NCI-H2107 treated with DMSO at 0.1 percent for 48 hours (cell line): ENCODE results near the gene LRMDA.

Experiments
- DNase-seq: peaks from one replicate; lab custom pipeline; 2025; ENCODE audit not compliant: unreplicated experiment; lab: John Stamatoyannopoulos, UW

LRMDA gene

DNA sequence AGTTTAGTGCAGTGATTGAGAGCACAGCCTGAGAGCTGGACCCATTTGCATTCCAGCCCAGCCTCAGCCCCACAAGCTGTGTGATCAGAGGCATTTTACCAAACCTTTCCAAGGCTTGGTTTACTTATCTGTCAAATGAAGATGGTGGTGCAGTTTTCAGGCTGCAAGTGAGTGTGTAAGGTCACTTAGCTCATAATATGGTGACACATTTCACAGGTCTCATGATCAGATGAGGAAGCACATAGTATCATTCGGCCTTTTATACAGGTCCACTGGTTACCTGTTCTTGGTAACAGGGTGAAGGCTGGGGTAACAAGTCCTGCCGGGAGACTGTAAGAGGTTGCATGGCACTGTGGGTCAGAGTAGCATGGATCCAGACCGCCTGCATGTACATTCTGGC lies 371.7 kb downstream of the LRMDA start:
- DNase-seq, result no peak

DNA sequence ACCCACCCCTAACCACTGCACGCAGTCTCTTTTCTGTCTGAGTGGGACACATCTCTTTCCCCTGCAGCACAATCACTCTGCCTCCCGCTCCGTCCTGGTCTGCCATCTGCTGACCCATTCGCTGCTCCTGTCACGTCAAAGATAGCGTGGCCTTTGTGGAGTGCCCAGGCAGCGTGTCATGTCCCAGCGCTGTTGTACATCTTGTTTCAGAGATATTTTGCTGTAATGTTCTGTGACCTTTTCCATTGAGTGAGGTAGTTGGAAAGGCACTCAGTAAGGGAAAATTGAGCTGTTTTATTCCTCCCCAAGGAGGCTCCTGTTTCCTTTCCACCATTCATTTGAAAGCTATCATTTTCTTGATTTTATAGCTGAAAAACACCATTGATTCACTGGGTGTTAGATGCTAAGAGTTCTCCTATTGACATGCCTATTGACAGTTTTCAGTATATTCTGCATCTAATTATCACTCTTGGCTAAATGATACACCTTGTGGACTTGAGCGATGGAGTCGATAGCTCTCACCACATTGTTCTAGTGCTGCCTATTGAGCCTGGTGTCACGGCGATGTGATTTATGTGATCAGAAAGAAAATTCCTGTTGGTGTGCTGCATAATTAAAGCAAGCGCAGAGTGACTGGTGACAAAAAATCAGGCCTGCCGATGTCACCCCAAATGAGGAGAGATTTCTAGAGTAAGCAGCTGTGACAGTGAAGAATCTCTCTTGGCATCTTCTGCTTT lies 372.6 kb downstream of the LRMDA start:
- peak; percentile 70 for DNase-seq

DNA sequence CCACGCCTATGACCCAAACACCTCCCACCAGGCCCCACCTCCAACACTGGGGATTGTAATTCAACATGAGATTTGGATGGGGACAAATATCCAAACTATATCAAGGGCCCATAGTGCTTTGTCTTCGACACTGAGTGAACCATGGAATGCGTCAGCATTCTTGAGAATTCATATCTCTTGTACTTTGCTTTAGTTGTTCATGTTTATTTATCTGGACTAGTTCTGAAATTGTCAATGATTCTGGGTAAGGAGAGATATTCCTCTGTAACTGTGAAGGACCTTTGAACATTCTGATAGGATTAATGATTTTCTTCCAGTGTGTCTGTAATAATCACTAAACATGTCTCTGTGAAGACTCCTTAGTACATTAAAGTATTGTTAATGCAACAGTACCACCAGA lies 374.8 kb downstream of the LRMDA start:
- no peak for DNase-seq

DNA sequence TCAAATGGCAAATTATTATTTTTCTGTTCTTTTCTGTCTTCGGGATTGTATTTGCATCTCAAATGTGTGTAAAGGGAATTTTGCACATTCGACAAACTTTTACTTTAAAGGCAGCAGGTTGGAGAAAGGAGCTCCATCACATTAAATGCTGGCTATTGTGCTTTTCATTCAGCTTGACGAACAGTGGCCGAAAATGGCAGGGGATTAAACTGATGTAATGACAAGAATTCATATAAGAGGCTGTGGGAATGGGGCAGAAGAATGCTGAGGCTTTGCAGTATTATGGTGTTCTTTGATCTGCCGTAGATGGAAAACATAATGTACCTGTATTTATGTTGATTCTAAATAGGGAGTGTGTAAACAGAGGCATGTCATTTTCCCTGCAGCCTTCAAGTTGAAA lies 376.0 kb downstream of the LRMDA start:
- no peak for DNase-seq

DNA sequence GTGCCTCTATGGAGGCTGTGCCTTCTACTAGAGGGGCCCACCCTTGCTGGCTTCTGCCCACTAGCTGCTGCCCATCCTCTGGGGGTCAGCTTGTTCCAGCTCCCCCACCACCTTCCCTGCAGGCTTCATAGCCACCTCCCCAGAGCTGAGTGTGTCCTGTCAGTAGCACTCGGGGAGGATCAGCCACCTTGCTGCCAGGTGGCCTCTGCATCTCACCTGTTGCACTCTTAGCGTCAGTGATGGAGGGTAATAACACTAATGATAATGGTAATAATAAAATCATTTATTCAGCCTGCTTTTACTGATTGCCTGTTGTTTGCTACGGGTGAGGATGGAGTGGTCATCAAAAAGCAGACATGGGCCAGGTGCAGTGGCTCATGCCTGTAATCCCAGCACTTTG lies 377.6 kb downstream of the LRMDA start:
- DNase-seq, result no peak

DNA sequence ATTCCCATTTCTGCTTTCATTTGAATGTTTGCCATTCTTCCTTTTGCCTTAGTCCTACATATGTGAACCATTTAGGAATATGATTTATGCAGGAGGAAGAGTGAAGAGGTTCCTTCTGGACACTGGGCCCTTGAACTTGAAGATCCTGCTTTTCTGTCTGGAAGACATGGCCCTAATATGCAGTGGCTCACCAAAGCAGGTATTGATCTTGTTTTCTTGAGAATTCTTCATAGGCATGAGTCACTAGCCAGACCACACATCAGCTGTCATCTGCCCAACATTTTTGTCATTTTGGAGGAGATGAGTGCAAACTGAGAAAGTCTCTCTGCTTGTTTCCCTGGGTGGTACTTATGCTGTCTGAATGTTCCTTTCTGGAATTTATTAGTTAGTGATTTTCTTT lies 382.6 kb downstream of the LRMDA start:
- DNase-seq, result no peak

DNA sequence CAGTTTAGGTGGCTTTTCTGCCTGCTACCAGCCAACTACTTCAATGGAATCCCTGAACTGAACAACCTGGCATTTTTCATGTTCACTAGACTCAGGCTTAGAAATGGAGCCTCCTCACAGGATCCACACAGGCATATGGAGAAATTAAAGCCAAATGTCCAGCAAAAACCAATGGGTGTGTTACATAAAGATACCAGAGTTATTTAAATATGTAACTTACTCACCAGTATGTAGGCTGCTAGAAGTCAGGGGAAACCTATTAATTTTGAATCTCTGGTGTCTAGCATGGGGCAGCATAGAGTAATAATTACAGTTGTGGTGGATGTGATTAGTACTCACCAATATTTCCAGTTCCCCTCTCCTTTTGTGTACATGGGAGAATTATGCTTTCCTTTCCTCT lies 383.6 kb downstream of the LRMDA start:
- no peak for DNase-seq

DNA sequence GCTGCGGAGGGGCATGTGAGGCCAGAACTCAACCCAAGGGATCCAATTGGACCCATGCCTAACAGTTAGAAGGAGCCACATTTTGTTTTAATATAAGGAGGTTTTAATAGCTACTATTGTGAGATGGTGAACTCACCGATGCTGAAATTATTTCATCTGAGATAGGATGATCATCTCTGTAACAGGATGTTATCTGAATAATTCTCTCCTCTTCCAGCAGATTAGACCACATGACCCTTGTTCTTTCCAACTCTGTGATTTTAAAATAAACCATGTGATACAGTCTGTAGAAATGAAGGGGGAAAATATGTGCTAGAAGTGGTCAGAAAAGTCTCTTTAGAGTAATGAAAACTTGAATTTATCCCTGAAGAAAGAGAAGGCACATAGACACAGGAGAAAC lies 385.8 kb downstream of the LRMDA start:
- no peak for DNase-seq

DNA sequence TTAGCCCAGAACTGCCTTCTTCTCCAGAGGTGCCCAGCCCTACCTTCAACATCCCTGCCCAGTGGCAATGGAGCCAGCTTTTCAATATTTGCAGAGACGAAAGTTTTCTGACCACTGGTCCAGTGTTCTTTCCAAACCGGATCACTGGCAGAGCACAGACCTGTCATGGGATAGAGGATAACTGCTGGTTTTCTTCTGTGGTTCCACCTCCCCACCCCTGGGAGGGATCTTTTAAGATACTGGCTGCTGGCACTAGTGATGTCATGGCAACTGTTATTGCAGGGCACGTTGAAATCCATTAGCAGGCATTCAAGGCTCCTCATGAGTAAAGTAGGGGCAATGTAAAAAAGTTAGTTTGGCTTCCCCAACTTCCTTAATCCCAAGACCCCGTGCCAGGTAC lies 387.1 kb downstream of the LRMDA start:
- DNase-seq, result no peak

DNA sequence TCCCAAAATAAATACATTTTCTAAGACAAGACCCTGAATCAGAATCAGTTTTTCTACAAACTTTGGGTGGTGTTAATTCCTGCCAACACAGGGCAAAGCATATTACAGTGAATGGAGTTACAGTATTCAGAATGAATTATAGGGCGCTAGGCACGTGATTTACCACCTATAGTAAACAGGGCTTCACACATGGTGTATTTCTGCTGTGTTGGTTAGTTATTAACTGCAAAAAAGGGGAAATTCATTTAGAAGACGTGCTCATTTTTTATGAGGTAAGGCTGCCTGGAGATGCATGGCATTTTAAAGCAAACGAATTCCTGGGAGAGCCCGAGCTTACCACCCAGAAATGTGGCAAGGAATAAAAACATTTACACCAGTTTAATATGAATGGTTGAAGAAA lies 393.8 kb downstream of the LRMDA start:
- no peak for DNase-seq

DNA sequence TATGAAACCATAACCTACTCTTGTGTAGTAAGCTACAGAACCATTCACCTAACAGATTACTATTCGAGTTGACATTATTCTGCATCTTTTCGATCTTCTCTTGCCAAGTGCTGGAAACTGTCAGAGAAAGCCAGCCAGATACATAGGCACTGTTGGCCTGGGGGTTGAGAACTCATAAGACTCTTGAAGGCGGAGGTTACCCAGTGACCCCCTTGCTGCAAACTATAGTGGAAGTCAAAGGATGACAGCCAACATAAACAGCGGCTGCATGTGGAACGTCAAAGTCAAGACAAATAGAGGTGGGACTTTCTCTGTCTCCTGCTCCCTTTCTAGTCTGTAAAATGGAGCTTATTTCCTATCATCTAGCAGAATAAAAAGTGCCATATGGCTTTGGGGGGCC lies 394.2 kb downstream of the LRMDA start:
- DNase-seq, result no peak

DNA sequence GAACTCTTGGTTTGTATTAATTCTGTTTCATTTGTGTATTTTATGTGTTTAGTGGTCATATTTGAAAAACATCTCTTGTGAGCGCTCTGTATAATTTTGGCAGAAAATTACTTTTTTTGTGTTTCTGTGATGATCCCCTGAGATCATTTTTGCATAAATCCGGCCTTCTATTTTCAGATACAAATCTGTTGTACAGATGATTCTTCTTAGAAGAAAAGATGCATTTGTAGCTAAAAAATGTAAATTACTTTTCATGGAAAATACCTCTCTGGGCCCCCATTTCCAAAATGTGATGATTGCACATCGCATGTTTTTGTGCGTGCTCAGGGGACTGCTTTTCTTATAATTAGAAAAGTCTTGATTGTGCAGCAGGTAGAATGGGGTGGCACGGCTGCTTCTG lies 395.4 kb downstream of the LRMDA start:
- no peak for DNase-seq

DNA sequence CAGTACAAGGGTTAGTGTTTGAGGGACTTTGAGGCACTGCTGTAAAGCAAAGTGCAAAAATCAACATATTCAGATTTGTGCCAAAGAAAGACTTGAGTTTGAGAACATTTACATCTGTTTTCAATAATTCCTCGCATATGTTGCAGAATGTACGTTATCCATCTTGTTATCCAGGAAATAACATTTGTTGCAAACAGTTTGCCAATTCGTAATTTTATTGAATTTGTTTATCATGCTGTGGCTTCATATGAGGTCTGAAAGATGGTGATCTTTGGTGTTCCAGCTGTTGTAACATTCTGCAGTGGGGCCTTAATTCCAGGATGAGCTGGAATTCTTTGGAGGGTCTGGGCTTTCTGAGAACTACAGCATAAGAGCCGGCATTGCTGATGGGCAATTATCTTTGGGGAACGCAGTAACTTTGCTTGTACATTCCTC lies 396.2 kb downstream of the LRMDA start:
- no peak for DNase-seq

DNA sequence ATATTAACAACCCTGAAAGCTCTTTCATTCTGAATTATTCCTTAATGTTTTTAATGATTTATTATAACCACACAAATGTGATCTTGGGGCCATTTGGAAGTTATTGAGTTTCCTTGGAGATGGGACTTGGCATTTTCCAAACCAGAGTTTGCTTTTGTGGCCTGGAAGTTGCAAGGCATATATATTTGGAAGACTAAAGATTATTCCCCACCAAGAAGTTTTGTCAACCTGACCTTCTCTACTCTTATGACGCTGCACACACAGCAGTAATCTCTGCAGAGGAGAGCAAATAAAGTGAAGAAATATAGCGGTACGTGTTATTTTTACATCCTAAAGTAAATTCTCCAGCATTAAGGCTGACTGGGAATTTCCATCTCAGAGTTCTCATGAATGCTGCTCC lies 397.0 kb downstream of the LRMDA start:
- no peak for DNase-seq

DNA sequence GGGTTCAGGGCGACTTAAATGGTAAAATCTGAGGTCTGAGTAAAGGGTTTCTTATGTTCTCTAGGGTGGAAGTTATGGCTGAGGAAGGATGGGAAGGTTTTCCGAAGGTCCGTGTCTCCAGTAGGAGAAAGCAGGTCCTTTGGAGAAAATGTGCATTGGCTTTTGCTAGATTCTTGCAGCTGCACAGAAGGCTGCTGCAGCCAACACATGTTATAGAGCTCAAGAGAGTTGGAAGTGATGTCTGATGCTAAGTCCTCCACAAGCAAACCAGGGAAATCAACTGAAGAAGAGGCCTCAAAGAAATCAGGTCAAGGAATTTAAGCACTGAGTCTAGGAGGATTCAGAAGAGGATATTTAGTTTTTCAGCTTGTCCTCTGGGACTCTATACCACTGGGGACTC lies 404.6 kb downstream of the LRMDA start:
- DNase-seq, result no peak

DNA sequence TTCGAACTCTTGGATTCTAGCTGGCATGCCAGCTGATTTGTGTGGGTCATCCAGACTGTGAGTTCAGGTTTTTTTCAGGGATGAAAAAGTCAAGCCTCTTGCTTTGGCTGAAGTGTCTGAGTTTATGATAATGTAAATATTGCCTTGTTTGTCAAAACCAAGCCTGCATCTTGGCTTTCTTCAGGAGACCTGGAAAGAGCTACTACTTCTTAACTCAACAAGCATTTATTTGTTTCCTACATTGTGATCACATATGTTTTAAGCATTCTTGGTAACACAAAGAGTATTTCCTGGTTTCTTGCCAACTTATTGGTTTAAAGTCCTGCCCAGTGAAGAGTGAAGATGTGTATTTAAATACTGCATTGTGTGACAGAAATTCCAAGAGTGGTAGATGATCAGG lies 407.1 kb downstream of the LRMDA start:
- DNase-seq, result no peak

DNA sequence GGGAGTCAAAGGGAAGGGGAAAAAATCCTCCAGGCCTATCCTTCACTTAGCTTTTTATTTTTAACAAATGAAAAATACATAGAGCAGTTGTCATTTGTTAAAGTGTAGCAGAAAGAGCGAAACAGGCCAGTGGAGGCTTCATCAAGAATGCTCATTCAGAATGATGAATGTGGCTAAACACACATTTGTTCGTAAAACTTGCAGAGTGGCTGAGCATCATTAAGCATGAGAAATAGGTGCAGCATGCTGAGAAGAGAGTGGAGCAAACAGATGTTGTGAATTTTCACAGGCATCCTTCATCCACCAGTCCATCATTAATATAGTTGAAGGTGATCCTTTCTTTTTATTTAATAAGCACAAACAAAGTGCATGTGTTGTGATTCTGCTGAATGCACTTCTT lies 407.6 kb downstream of the LRMDA start:
- DNase-seq, result no peak

DNA sequence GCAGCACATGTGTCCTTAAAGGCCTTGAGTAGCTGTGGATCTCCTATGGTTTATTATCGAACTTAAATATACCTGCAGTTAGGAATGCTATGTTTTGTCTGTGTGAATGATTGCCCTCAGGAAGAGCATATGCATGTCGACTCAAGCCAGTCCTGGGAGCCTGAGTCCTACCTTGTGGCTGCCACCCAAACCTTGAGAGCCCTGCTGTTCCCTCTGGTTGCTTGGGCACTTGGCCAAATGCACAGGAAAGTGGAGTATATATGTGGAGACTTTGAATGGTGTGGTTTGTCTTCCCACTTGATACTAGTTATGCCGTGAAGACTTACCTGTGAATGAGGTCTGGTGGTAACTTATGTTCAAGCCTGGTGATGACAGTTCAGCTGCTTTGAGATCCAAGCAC lies 409.8 kb downstream of the LRMDA start:
- DNase-seq, result peak; percentile 3

DNA sequence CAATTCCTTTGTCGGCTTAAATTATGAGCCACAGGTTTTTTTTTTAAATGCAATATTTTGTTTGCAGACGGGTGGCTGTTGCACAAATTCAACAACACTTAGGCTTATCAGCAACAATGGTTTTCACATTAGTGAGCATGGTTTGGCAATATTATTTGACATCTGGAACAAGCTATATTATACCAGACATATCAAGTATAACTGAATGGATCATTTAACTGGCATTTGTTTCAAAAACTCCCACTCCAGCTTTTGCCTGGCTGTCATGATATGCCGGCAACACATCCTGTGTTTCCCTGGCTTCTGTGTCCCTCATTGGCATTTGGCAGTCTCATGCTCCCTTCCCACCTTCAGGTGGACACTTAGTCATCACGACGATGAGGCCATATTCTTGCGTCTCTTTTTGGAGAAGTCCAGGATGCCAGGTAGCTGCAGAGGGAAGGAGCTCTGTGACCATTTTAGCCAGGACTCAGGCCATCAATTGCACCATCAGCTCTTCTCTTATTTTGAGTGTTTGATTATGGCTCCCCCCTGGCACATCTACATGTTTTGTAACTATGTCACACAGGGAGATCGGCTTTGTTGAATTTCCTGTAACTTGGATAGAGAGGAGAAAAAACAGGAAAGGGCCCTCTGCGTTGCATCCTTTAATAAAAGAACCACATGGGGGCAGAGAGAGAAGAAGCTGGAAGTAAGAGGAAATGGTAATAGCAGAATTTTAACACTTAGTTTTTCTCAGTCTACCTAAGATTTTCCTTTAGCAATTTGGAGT lies 413.9 kb downstream of the LRMDA start:
- no peak for DNase-seq

DNA sequence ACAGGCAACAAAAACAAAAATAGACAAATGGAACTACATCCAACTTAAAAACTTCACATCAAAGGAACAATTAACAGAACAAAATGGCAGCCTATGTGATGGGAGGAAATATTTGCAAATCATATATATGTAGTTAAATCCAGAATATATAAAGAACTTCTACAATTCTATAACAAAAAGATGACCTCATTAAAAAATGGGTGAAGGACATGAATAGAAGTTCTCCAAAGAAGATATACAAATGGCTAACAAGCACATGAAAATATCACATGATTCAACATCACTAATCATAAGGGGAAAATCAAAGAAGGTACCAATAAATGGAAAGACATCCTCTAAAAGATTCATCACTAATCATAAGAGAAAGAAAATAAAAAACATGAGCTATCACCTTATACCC lies 416.1 kb downstream of the LRMDA start:
- no peak for DNase-seq

DNA sequence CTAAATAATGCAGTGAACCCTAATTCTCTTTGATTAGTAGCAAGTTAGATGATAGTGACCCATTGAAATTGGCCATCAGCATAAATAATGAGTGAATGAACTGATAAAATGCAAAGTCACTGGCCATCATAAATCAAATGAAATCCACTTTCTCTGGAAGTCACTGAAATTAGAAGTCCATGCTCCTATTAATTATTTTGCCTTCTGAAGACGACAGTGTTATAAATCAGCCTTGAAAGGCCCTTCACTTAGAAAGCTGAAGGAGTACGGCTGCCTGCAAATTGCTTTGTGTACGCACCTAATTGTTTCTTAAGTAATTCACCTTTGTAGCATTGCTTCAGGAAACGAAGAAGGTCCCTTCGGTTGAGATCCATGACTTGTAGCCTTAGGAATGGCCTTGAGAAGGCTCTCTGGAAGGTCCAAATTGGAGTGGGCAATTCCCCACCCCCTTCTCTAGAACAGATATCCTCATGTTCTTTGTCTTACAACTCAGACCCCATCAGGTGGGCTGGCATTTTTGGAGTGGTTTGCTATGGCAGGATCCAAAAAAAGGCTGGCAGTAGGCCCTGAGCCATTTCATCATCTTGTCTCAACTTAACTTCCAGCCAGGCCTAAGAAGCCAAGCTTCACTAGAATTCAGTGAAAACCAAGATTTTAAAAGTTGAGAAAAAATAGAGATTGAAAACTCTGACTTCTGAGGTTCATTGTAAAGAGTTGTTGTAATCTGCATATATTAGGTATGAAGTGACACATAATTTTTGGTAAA lies 420.3 kb downstream of the LRMDA start:
- DNase-seq, result no peak
